Measurements from ENCODE around the gene UNC5A. TPM values are rescaled to one million over a fixed set of nuclear protein-coding genes. Genes with fewer than 3 reads are reported as not detected.

Gene UNC5A
- polyA plus RNA-seq, 4 donors, result 0.08 to 0.35 (median 0.18) TPM

- DNase-seq (ENCODE audit: low read depth in 4 of 4, low spot score in 2 of 4), result no peak
Measured at GRCh38 chr5:176912115-176912514, 101.8 kb downstream of the UNC5A start.

- no peak for DNase-seq (ENCODE audit: low read depth in 4 of 4, low spot score in 2 of 4)
Measured at GRCh38 chr5:176915906-176916305, 105.5 kb downstream of the UNC5A start.

- no peak for DNase-seq (ENCODE audit: low read depth in 4 of 4, low spot score in 2 of 4)
Measured at GRCh38 chr5:176916337-176916736, 106.0 kb downstream of the UNC5A start.

- no peak for DNase-seq (ENCODE audit: low read depth in 4 of 4, low spot score in 2 of 4)
Measured at GRCh38 chr5:176918613-176919012, 108.3 kb downstream of the UNC5A start.

- no peak for DNase-seq (ENCODE audit: low read depth in 4 of 4, low spot score in 2 of 4)
Measured at GRCh38 chr5:176921714-176922113, 111.4 kb downstream of the UNC5A start.

- DNase-seq (ENCODE audit: low read depth in 4 of 4, low spot score in 2 of 4), result no peak
Measured at GRCh38 chr5:176922817-176923216, 112.5 kb downstream of the UNC5A start.

GRCh38 chr5:176927562-176927961 lies 117.2 kb downstream of the UNC5A start:
- DNase-seq (ENCODE audit: low read depth in 4 of 4, low spot score in 2 of 4), result no peak

GRCh38 chr5:176929654-176930053 lies 119.3 kb downstream of the UNC5A start:
- DNase-seq (ENCODE audit: low read depth in 4 of 4, low spot score in 2 of 4), result no peak

Other genes with a start within 250 kb of the UNC5A start
- 1 to 10 TPM; 1.6 to 2.0 (median 1.8) TPM for gene GPRIN1, start 200.4 kb upstream of the UNC5A start, polyA plus RNA-seq (ENCODE audit: insufficient read length in 4 of 4)
- under 1 TPM in 1 of 4 donors, not detected in 3; 0.63 TPM for gene SNCB, start 180.0 kb upstream of the UNC5A start, polyA plus RNA-seq (ENCODE audit: insufficient read length in 4 of 4)
- gene EIF4E1B, start 179.9 kb upstream of the UNC5A start, polyA plus RNA-seq (ENCODE audit: insufficient read length in 4 of 4), result under 1 TPM in 3 of 4 donors, not detected in 1; 0.06 to 0.11 (median 0.07) TPM
- gene TSPAN17, start 163.1 kb upstream of the UNC5A start, polyA plus RNA-seq (ENCODE audit: insufficient read length in 4 of 4), result 10 to 100 TPM; 29.2 to 37.8 (median 33.5) TPM
- gene HK3, start 88.8 kb downstream of the UNC5A start, polyA plus RNA-seq (ENCODE audit: insufficient read length in 4 of 4), result under 1 TPM; 0.30 to 0.83 (median 0.64) TPM
- gene UIMC1, start 196.2 kb downstream of the UNC5A start, polyA plus RNA-seq (ENCODE audit: insufficient read length in 4 of 4), result 10 to 100 TPM; 34.0 to 50.8 (median 42.8) TPM
- 10 to 100 TPM; 19.6 to 30.4 (median 24.7) TPM for gene ZNF346, start 212.1 kb downstream of the UNC5A start, polyA plus RNA-seq (ENCODE audit: insufficient read length in 4 of 4)

Measured in left renal cortex interstitium (tissue), 4 donors.